SK-N-SH (cell line): ENCODE measurements around the gene ITIH1. TPM values are rescaled to one million over a fixed set of nuclear protein-coding genes. Genes with fewer than 3 reads are reported as not detected.

Source experiments
- CTCF ChIA-PET: fragments of 300-600, 350-600 bp; formaldehyde crosslinking; extraction: SDS; loops from one replicate; lab custom pipeline; 2021; lab: Yijun Ruan, JAX
- POLR2A ChIA-PET: fragments of 350-600 bp; sonication (Branson Sonifier 250); formaldehyde crosslinking; extraction: SDS; loops from one replicate; lab custom pipeline; 2020; ENCODE audit warnings: antibody characterized with exemption, inconsistent platforms; lab: Yijun Ruan, JAX
- DNase-seq: peaks from one replicate; pipeline ENCODE4 v3.0.0; 2012
- H2AFZ ChIP-seq: fragments of 200-600 bp; sonication (generic); 2 replicates; pipeline ENCODE4 v1.8.1; 2016; ENCODE audit warnings: antibody characterized with exemption, mild to moderate bottlenecking, low read depth
- H3F3A ChIP-seq: fragments of 200-600 bp; sonication (generic); replicated peaks from 2 replicates; pipeline ENCODE3; 2016; ENCODE audit warnings: antibody characterized with exemption, mild to moderate bottlenecking; ENCODE audit not compliant: insufficient read depth
- H3K27ac ChIP-seq, 2 experiments: fragments of 200-500 bp in 1 of 2; fragments of 200-600 bp in 1 of 2; sonication (Bioruptor generic) in 1 of 2; sonication (generic), shearing (Covaris generic) in 1 of 2; 2 replicates each; pipeline versions ENCODE4 v1.5.1 to v1.6.1; 2014 to 2016; ENCODE audit warnings: low read depth in 2 of 2, inconsistent platforms in 1 of 2, low read length in 1 of 2, mild to moderate bottlenecking in 1 of 2, mixed read lengths in 1 of 2
- H3K27me3 ChIP-seq: fragments of 200-600 bp; sonication (generic), shearing (Covaris generic); 2 replicates; pipeline ENCODE4 v1.6.1; 2016; ENCODE audit warnings: mixed run types; ENCODE audit not compliant: insufficient read depth
- H3K36me3 ChIP-seq, 2 experiments: fragments of 200-500 bp in 1 of 2; fragments of 200-600 bp in 1 of 2; sonication (Bioruptor generic) in 1 of 2; sonication (generic) in 1 of 2; replicated peaks in 1 of 2; 2 replicates each; pipeline versions ENCODE3 to v1.5.1; 2014 to 2016; ENCODE audit warnings: low read length in 1 of 2, mild to moderate bottlenecking in 1 of 2; ENCODE audit not compliant: insufficient read depth in 2 of 2, control insufficient read depth in 1 of 2
- H3K4me1 ChIP-seq, 2 experiments: fragments of 200-500 bp in 1 of 2; fragments of 200-600 bp in 1 of 2; sonication (Bioruptor generic) in 1 of 2; sonication (generic), shearing (Covaris generic) in 1 of 2; 2 replicates each; pipeline versions ENCODE4 v1.5.1 to v1.6.1; 2014 to 2016; ENCODE audit warnings: low read depth in 1 of 2, low read length in 1 of 2, mixed run types in 1 of 2; ENCODE audit not compliant: insufficient read depth in 2 of 2, control insufficient read depth in 1 of 2
- H3K4me2 ChIP-seq: fragments of 200-600 bp; sonication (generic), shearing (Covaris generic); 2 replicates; pipeline ENCODE4 v1.6.1; 2017; ENCODE audit warnings: mixed run types
- H3K4me3 ChIP-seq, 2 experiments: fragments of 200-500 bp in 1 of 2; fragments of 200-600 bp in 1 of 2; sonication (Bioruptor generic) in 1 of 2; sonication (generic), shearing (Covaris generic) in 1 of 2; 2 replicates each; pipeline versions ENCODE4 v1.5.1 to v1.8.1; 2014 to 2016; ENCODE audit warnings: low read depth in 2 of 2, inconsistent platforms in 1 of 2, low read length in 1 of 2, mild to moderate bottlenecking in 1 of 2, mixed read lengths in 1 of 2, moderate library complexity in 1 of 2
- H3K79me2 ChIP-seq: fragments of 200-600 bp; sonication (generic); 2 replicates; pipeline ENCODE4 v1.8.1; 2017; ENCODE audit warnings: mild to moderate bottlenecking; ENCODE audit not compliant: insufficient read depth
- H3K9ac ChIP-seq: fragments of 200-600 bp; sonication (generic); 2 replicates; pipeline ENCODE4 v1.6.1; 2017; ENCODE audit warnings: mixed run types
- H3K9me2 ChIP-seq: fragments of 200-600 bp; sonication (generic); 2 replicates; pipeline ENCODE4 v1.6.1; 2017; ENCODE audit warnings: mixed run types
- H3K9me3 ChIP-seq: fragments of 200-600 bp; sonication (generic); 2 replicates; pipeline ENCODE4 v1.6.1; 2017; ENCODE audit warnings: mixed run types, mild to moderate bottlenecking, moderate library complexity
- H4K20me1 ChIP-seq: fragments of 200-600 bp; sonication (generic); 2 replicates; pipeline ENCODE4 v1.6.1; 2017; ENCODE audit warnings: mild to moderate bottlenecking, mixed run types; ENCODE audit not compliant: insufficient read depth
- CHD2 ChIP-seq: fragments of 150-350 bp; IDR thresholded peaks from 2 replicates; pipeline ENCODE4 v1.6.1; 2018; ENCODE audit warnings: low read length; ENCODE audit not compliant: partially characterized antibody
- CTCF ChIP-seq: fragments of 200-600 bp; sonication (generic); IDR thresholded peaks from 2 replicates; pipeline ENCODE4 v1.6.1; 2017; ENCODE audit warnings: antibody characterized with exemption, mild to moderate bottlenecking, moderate library complexity
- FOSL2 ChIP-seq: IDR thresholded peaks from 2 replicates; pipeline ENCODE4 v1.4.0; 2012; ENCODE audit warnings: low read depth, mild to moderate bottlenecking, moderate library complexity, borderline replicate concordance
- FOXM1 ChIP-seq: IDR thresholded peaks from 2 replicates; pipeline ENCODE4 v1.4.0; 2012; ENCODE audit warnings: low read depth, mild to moderate bottlenecking
- IRF3 ChIP-seq: fragments of 150-350 bp; IDR thresholded peaks from 2 replicates; pipeline ENCODE4 v1.6.1; 2016; ENCODE audit warnings: mild to moderate bottlenecking, low read depth, low read length
- JUND ChIP-seq: IDR thresholded peaks from 2 replicates; pipeline ENCODE4 v1.4.0; 2012
- MEF2A ChIP-seq: IDR thresholded peaks from 2 replicates; pipeline ENCODE4 v1.4.0; 2012; ENCODE audit warnings: low read depth, borderline replicate concordance
- MXI1 ChIP-seq: IDR thresholded peaks from 2 replicates; pipeline ENCODE4 v1.6.1; 2012; ENCODE audit warnings: mild to moderate bottlenecking, low read depth, low read length, improper control_type of control experiment
- NRF1 ChIP-seq: IDR thresholded peaks from 2 replicates; pipeline ENCODE4 v1.6.1; 2012; ENCODE audit warnings: low read depth, mild to moderate bottlenecking, low read length
- POLR2AphosphoS5 ChIP-seq: IDR thresholded peaks from 2 replicates; pipeline ENCODE4 v1.6.1; 2012; ENCODE audit warnings: low read depth, low read length
- RAD21 ChIP-seq: IDR thresholded peaks from 2 replicates; pipeline ENCODE4 v1.6.1; 2012; ENCODE audit warnings: mild to moderate bottlenecking, low read length
- RFX5 ChIP-seq: IDR thresholded peaks from 2 replicates; pipeline ENCODE4 v1.6.1; 2012; ENCODE audit warnings: mild to moderate bottlenecking, improper control_type of control experiment, low read length
- RXRA ChIP-seq: IDR thresholded peaks from 2 replicates; pipeline ENCODE4 v1.4.0; 2012; ENCODE audit warnings: low read depth, mild to moderate bottlenecking, borderline replicate concordance
- SIN3A ChIP-seq: IDR thresholded peaks from 2 replicates; pipeline ENCODE4 v1.6.1; 2012; ENCODE audit warnings: low read depth, mild to moderate bottlenecking, low read length, moderate library complexity, borderline replicate concordance
- TCF12 ChIP-seq: IDR thresholded peaks from 2 replicates; pipeline ENCODE4 v1.4.0; 2012
- TEAD4 ChIP-seq: IDR thresholded peaks from 2 replicates; pipeline ENCODE4 v1.4.0; 2012; ENCODE audit warnings: mild to moderate bottlenecking, borderline replicate concordance; ENCODE audit not compliant: insufficient read depth
- USF2 ChIP-seq: fragments of 150-350 bp; IDR thresholded peaks from 2 replicates; pipeline ENCODE4 v1.6.1; 2017; ENCODE audit warnings: antibody characterized with exemption, low read length, low read depth, borderline replicate concordance
- YY1 ChIP-seq: IDR thresholded peaks from 2 replicates; pipeline ENCODE4 v1.4.0; 2012; ENCODE audit warnings: low read depth, mild to moderate bottlenecking
- WGBS: methylation state at CpG from one replicate; pipeline ENCODE4 v1.1.6; 2017; ENCODE audit warnings: low lambda C conversion rate; 5-methylcytosine and 5-hydroxymethylcytosine counted together
- polyA plus RNA-seq, 3 experiments: library from polyadenylated mRNA; depleted of rRNA; stranded (reverse); fragments of >200 nt; gene quantifications; 2 replicates each; pipeline ENCODE4 v1.2.3, GENCODE V29; 2012

ITIH1 gene
- polyA plus RNA-seq, 1 of the 3 experiments (the other 2 are of a cell fraction): not detected

DNA sequence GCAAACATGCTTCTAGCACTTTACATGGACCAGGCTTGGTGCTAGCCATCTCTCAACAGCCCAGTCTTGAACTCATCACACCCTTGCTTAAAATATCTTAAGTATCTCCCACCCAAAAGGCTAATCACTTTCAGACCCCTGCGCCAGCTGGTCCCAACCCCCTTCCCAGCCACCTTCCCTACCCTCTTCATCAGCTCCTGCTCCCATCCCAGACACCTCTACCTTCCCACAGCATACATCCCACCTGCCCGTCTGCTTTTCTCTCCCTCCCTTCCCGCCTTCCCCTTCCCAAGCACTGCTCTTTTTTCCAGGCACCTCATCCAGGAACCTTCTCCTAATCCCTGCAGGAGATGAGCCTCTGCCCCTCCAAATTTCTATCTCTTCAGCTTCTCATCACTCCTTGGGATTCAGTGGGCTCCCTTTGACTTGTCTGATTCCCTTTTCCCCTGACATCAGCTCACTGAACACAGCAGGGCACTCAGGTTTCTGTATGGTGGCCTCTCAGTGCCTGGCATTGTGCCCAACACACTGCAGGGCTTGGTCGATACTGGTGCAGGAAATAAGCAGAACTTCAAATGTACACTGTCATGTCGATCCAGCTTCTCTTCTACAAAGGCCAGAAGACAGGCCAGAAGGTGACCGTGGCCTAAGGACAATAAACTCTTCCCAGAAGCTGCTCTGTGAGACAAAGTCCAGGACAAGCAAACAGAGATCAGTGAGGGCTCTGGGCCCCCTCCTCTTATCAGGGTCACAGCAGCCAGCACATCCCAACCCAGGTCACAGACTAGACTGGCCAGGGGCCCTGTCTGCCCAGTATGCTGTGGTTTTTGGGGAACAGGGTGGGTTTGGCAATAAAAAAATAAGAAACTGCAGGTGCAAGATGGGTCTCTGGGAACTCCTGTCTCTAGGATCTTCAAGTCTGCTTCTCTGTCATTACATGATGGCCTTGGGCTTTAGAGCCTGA is 2.2 kb upstream of the ITIH1 start:
- Histone ChIP-seq H2AFZ (no peak overlapping the region), H3K4me1 (peaks cover 0 to 10% of the 10 kb centered on the region in 2 experiments; a peak in 1 of 4 replicates), H3K27me3 (peaks cover 9% of the 10 kb centered on the region; the same call in 1 of the 2 replicates), H3K36me3 (no peaks in the 10 kb centered on the region), H3K27ac (no peak overlapping the region; a peak in 1 of 4 replicates), H3K9ac (no peak overlapping the region), H3K4me3 (no peak overlapping the region), H3F3A (no peaks in the 10 kb centered on the region), H3K9me3 (no peaks in the 10 kb centered on the region), H4K20me1 (no peaks in the 10 kb centered on the region), H3K79me2 (peaks cover 2% of the 10 kb centered on the region; the same call in 1 of the 2 replicates), H3K9me2 (no peaks in the 10 kb centered on the region), H3K4me2 (no peak overlapping the region)
- ChIA-PET POLR2A (interaction anchor here (0.6 kb wide), 1 partner anchor 739 kb away, joined by 3 read pairs; no protein-coding TSS in a partner anchor), CTCF (no interaction called here)
- peak; percentile 14 for DNase-seq
- TF ChIP-seq TCF12: no peak
- no peak for TF ChIP-seq FOSL2
- TF ChIP-seq NRF1: no peak
- TF ChIP-seq MXI1: no peak
- no peak for TF ChIP-seq IRF3
- no peak for TF ChIP-seq POLR2AphosphoS5
- TF ChIP-seq FOXM1: no peak
- no peak for TF ChIP-seq CTCF
- no peak for TF ChIP-seq RXRA
- TF ChIP-seq MEF2A: no peak
- TF ChIP-seq USF2: no peak
- no peak for TF ChIP-seq YY1
- TF ChIP-seq CHD2: no peak
- TF ChIP-seq JUND: no peak
- no peak for TF ChIP-seq RAD21
- TF ChIP-seq SIN3A: no peak
- no peak for TF ChIP-seq RFX5
- TF ChIP-seq TEAD4: no peak
- WGBS: 51% methylated on average over 6 of the region's 6 CpGs
